ENCODE measurements around the gene GPR143.

DNA sequence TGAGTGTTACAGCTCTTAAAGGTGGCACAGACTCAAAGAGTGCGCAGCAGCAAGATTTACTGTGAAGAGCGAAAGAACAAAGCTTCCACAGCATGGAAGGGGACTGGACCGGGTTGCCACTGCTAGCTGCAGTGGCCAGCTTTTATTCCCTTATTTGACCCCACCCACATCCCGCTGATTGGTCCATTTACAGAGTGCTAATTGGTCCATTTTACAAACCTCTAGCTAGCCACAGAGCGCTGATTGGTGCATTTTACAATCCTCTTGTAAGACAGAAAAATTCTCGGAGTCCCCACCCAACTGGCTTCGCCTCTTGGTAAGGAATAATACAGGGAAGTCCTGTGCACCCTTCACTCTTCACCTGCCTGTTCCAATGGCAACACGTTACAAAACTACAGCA is 18.7 kb upstream of the GPR143 start:
- TF ChIP-seq, protein P1, sequence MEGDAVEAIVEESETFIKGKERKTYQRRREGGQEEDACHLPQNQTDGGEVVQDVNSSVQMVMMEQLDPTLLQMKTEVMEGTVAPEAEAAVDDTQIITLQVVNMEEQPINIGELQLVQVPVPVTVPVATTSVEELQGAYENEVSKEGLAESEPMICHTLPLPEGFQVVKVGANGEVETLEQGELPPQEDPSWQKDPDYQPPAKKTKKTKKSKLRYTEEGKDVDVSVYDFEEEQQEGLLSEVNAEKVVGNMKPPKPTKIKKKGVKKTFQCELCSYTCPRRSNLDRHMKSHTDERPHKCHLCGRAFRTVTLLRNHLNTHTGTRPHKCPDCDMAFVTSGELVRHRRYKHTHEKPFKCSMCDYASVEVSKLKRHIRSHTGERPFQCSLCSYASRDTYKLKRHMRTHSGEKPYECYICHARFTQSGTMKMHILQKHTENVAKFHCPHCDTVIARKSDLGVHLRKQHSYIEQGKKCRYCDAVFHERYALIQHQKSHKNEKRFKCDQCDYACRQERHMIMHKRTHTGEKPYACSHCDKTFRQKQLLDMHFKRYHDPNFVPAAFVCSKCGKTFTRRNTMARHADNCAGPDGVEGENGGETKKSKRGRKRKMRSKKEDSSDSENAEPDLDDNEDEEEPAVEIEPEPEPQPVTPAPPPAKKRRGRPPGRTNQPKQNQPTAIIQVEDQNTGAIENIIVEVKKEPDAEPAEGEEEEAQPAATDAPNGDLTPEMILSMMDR (IDR thresholded peaks at IDR 0.05), result no peak
- no peak for TF ChIP-seq POLR2A (IDR thresholded peaks at IDR 0.05)
- TF ChIP-seq POLR2AphosphoS5 (IDR thresholded peaks at IDR 0.05), result no peak

Data from prostate gland (tissue), 2 donors.